Endothelial cell of umbilical vein (primary cell): ENCODE results near the gene AP5Z1. TPM values are rescaled to one million over a fixed set of nuclear protein-coding genes. Genes with fewer than 3 reads are reported as not detected.

Experiments
- BruUV-seq: library from RNA; stranded (reverse); fragments of 400-500 nt; replicated peaks from 2 replicates; lab custom pipeline; 2021; lab: Mats Ljungman, UMichigan
- CTCF ChIA-PET: fragments of 300-600, 350-600 bp; sonication (Branson Sonifier 250); formaldehyde crosslinking; loops from one replicate; lab custom pipeline; 2021; ENCODE audit warnings: antibody characterized with exemption, inconsistent platforms; lab: Charles Lee
- POLR2A ChIA-PET: fragments of 300-600, 350-600 bp; sonication (Branson Sonifier 250); formaldehyde crosslinking; loops from one replicate; lab custom pipeline; 2021; ENCODE audit warnings: antibody characterized with exemption, inconsistent platforms; lab: Charles Lee
- DNase-seq: peaks from one replicate; pipeline ENCODE4 v3.0.0-alpha.2; 2011; ENCODE audit warnings: low read depth, low spot score
- FAIRE-seq: peaks from 2 replicates; lab custom pipeline; 2011; peaks lifted over from hg19 to GRCh38; lab: Jason Lieb, UNC
- H2AFZ ChIP-seq: 2 replicates; pipeline ENCODE4 v1.6.0; 2012; ENCODE audit warnings: low read depth, low read length, control low read depth, inconsistent platforms
- H3K27ac ChIP-seq: 2 replicates; pipeline ENCODE4 v1.5.1; 2011; ENCODE audit warnings: low read depth, mild to moderate bottlenecking, control low read depth, low read length, moderate library complexity; ENCODE audit not compliant: insufficient read depth
- H3K27me3 ChIP-seq, 2 experiments: 2 replicates each; pipeline versions ENCODE4 v1.6.0 to v1.6.1; 2011; ENCODE audit warnings: low read length in 2 of 2, mixed read lengths in 1 of 2; ENCODE audit not compliant: control insufficient read depth in 2 of 2, insufficient read depth in 2 of 2
- H3K36me3 ChIP-seq, 2 experiments: 2 replicates in 1 of 2; 3 replicates in 1 of 2; pipeline ENCODE4 v1.5.1; 2011; ENCODE audit warnings: low read length in 2 of 2, mild to moderate bottlenecking in 1 of 2, moderate library complexity in 1 of 2; ENCODE audit not compliant: control insufficient read depth in 2 of 2, insufficient read depth in 2 of 2; ENCODE audit errors: extremely low read depth in 1 of 2
- H3K4me1 ChIP-seq: 3 replicates; pipeline ENCODE4 v1.5.1; 2011; ENCODE audit warnings: mild to moderate bottlenecking, low read length; ENCODE audit not compliant: control insufficient read depth, insufficient read depth; ENCODE audit errors: extremely low read depth
- H3K4me2 ChIP-seq: 2 replicates; pipeline ENCODE4 v1.6.1; 2011; ENCODE audit warnings: low read length, control low read depth, mixed read lengths; ENCODE audit not compliant: insufficient read depth
- H3K4me3 ChIP-seq, 3 experiments: fragments of 200-600 bp in 1 of 3; sonication (generic), shearing (Covaris generic) in 1 of 3; replicated peaks in 1 of 3; 2 replicates each; pipeline ENCODE4 v1.5.1; 2011 to 2016; ENCODE audit warnings: control low read depth in 3 of 3, low read length in 3 of 3, mild to moderate bottlenecking in 2 of 3, inconsistent platforms in 1 of 3, low read depth in 1 of 3, moderate library complexity in 1 of 3; ENCODE audit not compliant: insufficient read depth in 1 of 3
- H3K79me2 ChIP-seq: 2 replicates; pipeline ENCODE4 v1.6.0; 2012; ENCODE audit warnings: low read length, inconsistent platforms; ENCODE audit not compliant: control insufficient read depth, insufficient read depth
- H3K9ac ChIP-seq: replicated peaks from 2 replicates; pipeline ENCODE3; 2011; ENCODE audit warnings: low read length, control low read depth; ENCODE audit not compliant: insufficient read depth; ENCODE audit errors: extremely low read depth
- H3K9me1 ChIP-seq: replicated peaks from 3 replicates; pipeline ENCODE4 v1.6.0; 2011; ENCODE audit warnings: mild to moderate bottlenecking, low read length; ENCODE audit not compliant: control insufficient read depth, insufficient read depth; ENCODE audit errors: extremely low read depth
- H3K9me3 ChIP-seq: replicated peaks from 2 replicates; pipeline ENCODE4 v1.5.1; 2012; ENCODE audit warnings: low read length, inconsistent platforms; ENCODE audit not compliant: control insufficient read depth, insufficient read depth
- H4K20me1 ChIP-seq: replicated peaks from 2 replicates; pipeline ENCODE3; 2011; ENCODE audit warnings: mild to moderate bottlenecking, low read length; ENCODE audit not compliant: control insufficient read depth, insufficient read depth; ENCODE audit errors: extremely low read depth
- CTCF ChIP-seq, 2 donors: IDR thresholded peaks; 1 replicate in 1 of 2; 2 replicates in 1 of 2; pipeline ENCODE4 v1.5.1; 2011; ENCODE audit warnings: low read length in 2 of 2, mild to moderate bottlenecking in 2 of 2, moderate library complexity in 2 of 2, control low read depth in 1 of 2, inconsistent platforms in 1 of 2, low read depth in 1 of 2; ENCODE audit not compliant: insufficient read depth in 1 of 2; ENCODE audit errors: extremely low read depth in 1 of 2
- EZH2 ChIP-seq: IDR thresholded peaks from 2 replicates; pipeline ENCODE4 v1.6.1; 2012; ENCODE audit warnings: borderline replicate concordance, low read depth, mild to moderate bottlenecking, moderate library complexity, low read length, inconsistent platforms; ENCODE audit not compliant: severe bottlenecking
- FOS ChIP-seq: IDR thresholded peaks from 2 replicates; pipeline ENCODE4 v1.6.1; 2011; ENCODE audit warnings: mild to moderate bottlenecking, low read length, moderate library complexity, borderline replicate concordance; ENCODE audit not compliant: insufficient read depth
- GATA2 ChIP-seq: IDR thresholded peaks from 2 replicates; pipeline ENCODE4 v1.7.0; 2011; ENCODE audit warnings: low read depth, mild to moderate bottlenecking, moderate library complexity, mixed read lengths, low read length; ENCODE audit not compliant: insufficient read length, insufficient read depth
- JUN ChIP-seq: IDR thresholded peaks from 2 replicates; pipeline ENCODE4 v1.6.1; 2011; ENCODE audit warnings: borderline replicate concordance, low read depth; ENCODE audit not compliant: insufficient read length, insufficient read depth
- MYC ChIP-seq: IDR thresholded peaks from one replicate; pipeline ENCODE4 v1.6.1; 2011; ENCODE audit warnings: mild to moderate bottlenecking, low read depth, low read length
- POLR2AphosphoS5 ChIP-seq: IDR thresholded peaks from 2 replicates; pipeline ENCODE4 v1.6.1; 2012; ENCODE audit warnings: low read depth, mild to moderate bottlenecking, control low read depth, low read length, moderate library complexity; ENCODE audit not compliant: insufficient read depth
- dilution Hi-C: fragments of 300-500 bp; cut with MboI; formaldehyde crosslinking; loops from one replicate; pipeline ENCODE4 v1.15.0; 2019; ENCODE audit warnings: low sequenced_read_pairs; ENCODE audit not compliant: extremely low pct_ligation_motif_present
- intact Hi-C: fragments of 100-400 bp; cut with micrococcal nuclease; formaldehyde crosslinking; loops from one replicate; pipeline ENCODE4 v1.10.0; 2022
- polyA plus RNA-seq, 4 experiments: library from polyadenylated mRNA; depleted of rRNA in 3 of 4; stranded (reverse) in 3 of 4; unstranded in 1 of 4; fragments of >200 nt; gene quantifications; 2 replicates each; pipeline versions ENCODE4 v1.2.1 to v1.2.3, GENCODE V29; 2011 to 2012; ENCODE audit warnings: missing spikeins in 1 of 4
- total RNA-seq: library from RNA; stranded (reverse); gene quantifications from 2 replicates; pipeline ENCODE4 v1.2.3, GENCODE V29; 2021

Gene AP5Z1
- total and polyA plus RNA-seq, 2 donors (not counting 3 experiments of a cell fraction or from before 2014, with no cell fraction given): 53.7 to 58.9 TPM

- no peaks in the 10 kb centered on the region for H3K9me3 ChIP-seq
- H3K4me2 ChIP-seq: no peak overlapping the region
- TF ChIP-seq CTCF (IDR thresholded peaks at IDR 0.05; ENCODE audit: extremely low read depth in 1 of 2, insufficient read depth in 1 of 2, low read depth in 1 of 2, low read length in 2 of 2): no peak
- TF ChIP-seq EZH2: no peak
- TF ChIP-seq MYC: no peak
- no peak for TF ChIP-seq GATA2
- TF ChIP-seq JUN: no peak
- TF ChIP-seq POLR2AphosphoS5: no peak
- TF ChIP-seq FOS: no peak
- no peak for FAIRE-seq
- H4K20me1 ChIP-seq: no peaks in the 10 kb centered on the region
- intact Hi-C loops (no loop called here), dilution Hi-C loops (no loop called here)
- POLR2A ChIA-PET: no interaction called here
- H3K9me1 ChIP-seq: no peaks in the 10 kb centered on the region
- no peak for DNase-seq
- H3K27ac ChIP-seq: no peak overlapping the region
- CTCF ChIA-PET: no interaction called here
- H3K4me3 ChIP-seq: no peak overlapping the region
- no peaks in the 10 kb centered on the region for H3K27me3 ChIP-seq
- no peaks in the 10 kb centered on the region for H3K4me1 ChIP-seq
- H2AFZ ChIP-seq: no peak overlapping the region
- H3K79me2 ChIP-seq: no peaks in the 10 kb centered on the region
- BruUV-seq: no TSS peak
- H3K36me3 ChIP-seq: no peaks in the 10 kb centered on the region
- H3K9ac ChIP-seq: no peak overlapping the region
Measured at GRCh38 chr7:4822677-4823076, 47.3 kb downstream of the AP5Z1 start.
